NB4 (cell line): ENCODE results near the gene HECW1.

Source experiments
- DNase-seq: peaks from one replicate; pipeline ENCODE4 v3.0.0; 2010; ENCODE audit warnings: low read depth
- H3K4me3 ChIP-seq: one replicate; pipeline ENCODE4 v1.5.1; 2011; ENCODE audit warnings: mild to moderate bottlenecking, low read depth, low read length, moderate library complexity
- CTCF ChIP-seq: IDR thresholded peaks from one replicate; pipeline ENCODE4 v1.5.1; 2012; ENCODE audit warnings: low read depth, low read length
- MAX ChIP-seq: IDR thresholded peaks from 2 replicates; pipeline ENCODE4 v1.6.1; 2011; ENCODE audit warnings: low read depth, low read length
- MYC ChIP-seq: IDR thresholded peaks from 2 replicates; pipeline ENCODE4 v1.6.1; 2011; ENCODE audit warnings: low read depth, low read length
- POLR2A ChIP-seq: IDR thresholded peaks from 2 replicates; pipeline ENCODE4 v1.6.1; 2011; ENCODE audit warnings: mild to moderate bottlenecking; ENCODE audit not compliant: insufficient read length; ENCODE audit errors: extremely low read depth

HECW1 gene

GRCh38 chr7:43298617-43299016, 186.2 kb downstream of the HECW1 start:
- TF ChIP-seq MYC (no peak), CTCF (no peak), MAX (no peak), POLR2A (no peak)
- no peak overlapping the region for H3K4me3 ChIP-seq
- no peak for DNase-seq

GRCh38 chr7:43300121-43300520, 187.7 kb downstream of the HECW1 start:
- no peak overlapping the region for H3K4me3 ChIP-seq
- TF ChIP-seq MYC (no peak), MAX (no peak), CTCF (no peak), POLR2A (no peak)
- no peak for DNase-seq

GRCh38 chr7:43302211-43302711, 189.8 kb downstream of the HECW1 start:
- no peak for TF ChIP-seq POLR2A
- TF ChIP-seq MAX = no peak
- TF ChIP-seq CTCF = no peak
- TF ChIP-seq MYC = no peak
- H3K4me3 ChIP-seq = no peak overlapping the region
- DNase-seq = no peak

GRCh38 chr7:43302773-43303460, 190.5 kb downstream of the HECW1 start:
- no peak for DNase-seq
- H3K4me3 ChIP-seq = no peak overlapping the region
- TF ChIP-seq MAX = no peak
- no peak for TF ChIP-seq MYC
- no peak for TF ChIP-seq CTCF
- no peak for TF ChIP-seq POLR2A

- no peak overlapping the region for H3K4me3 ChIP-seq
- TF ChIP-seq CTCF (no peak), POLR2A (no peak), MAX (no peak), MYC (no peak)
- DNase-seq = no peak
These were observed 191.3 kb downstream of the HECW1 start for GRCh38 chr7:43303740-43304241.
